ENCODE data around the gene GNAQ.
A peak's percentile ranks its signal among the peaks of the same experiment; 100 is the strongest.

The GNAQ gene

DNA sequence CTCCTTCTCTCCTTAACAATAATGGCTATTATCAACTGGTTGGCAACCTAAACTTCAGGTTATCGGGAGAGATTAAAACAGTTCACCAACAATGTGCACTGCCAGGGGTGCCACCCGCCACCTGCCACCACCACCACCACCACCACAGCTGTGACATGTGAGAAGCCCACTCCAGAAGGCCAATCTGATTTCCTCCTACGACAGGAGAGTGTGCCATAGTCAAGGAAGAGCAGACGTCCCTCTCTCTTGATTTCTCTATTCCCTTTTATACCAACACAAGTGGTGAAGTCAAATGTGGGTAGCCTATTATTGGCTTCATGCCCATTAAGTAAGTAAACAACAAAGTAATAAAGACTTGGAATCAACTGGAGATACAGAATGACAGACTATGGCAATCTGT, 22.4 kb downstream of the GNAQ start:
- ChIA-PET CTCF (no interaction called here), POLR2A (no interaction called here)
- TF ChIP-seq CTCF (IDR thresholded peaks at IDR 0.05; ENCODE audit: control extremely low read depth, extremely low read depth, low read depth, missing control alignments) = no peak
- no peak for DNase-seq (ENCODE audit: extremely low spot score)

- POLR2A ChIA-PET = no interaction called here
- CTCF ChIA-PET = interaction anchor here (1.3 kb wide), 1 partner anchor 12 kb away, joined by 4 read pairs; no protein-coding TSS in a partner anchor
- TF ChIP-seq CTCF (IDR thresholded peaks at IDR 0.05; ENCODE audit: control extremely low read depth, extremely low read depth, low read depth, missing control alignments) = no peak
Observed at GRCh38 chr9:78006734-78007133, 24.9 kb downstream of the GNAQ start.

DNA sequence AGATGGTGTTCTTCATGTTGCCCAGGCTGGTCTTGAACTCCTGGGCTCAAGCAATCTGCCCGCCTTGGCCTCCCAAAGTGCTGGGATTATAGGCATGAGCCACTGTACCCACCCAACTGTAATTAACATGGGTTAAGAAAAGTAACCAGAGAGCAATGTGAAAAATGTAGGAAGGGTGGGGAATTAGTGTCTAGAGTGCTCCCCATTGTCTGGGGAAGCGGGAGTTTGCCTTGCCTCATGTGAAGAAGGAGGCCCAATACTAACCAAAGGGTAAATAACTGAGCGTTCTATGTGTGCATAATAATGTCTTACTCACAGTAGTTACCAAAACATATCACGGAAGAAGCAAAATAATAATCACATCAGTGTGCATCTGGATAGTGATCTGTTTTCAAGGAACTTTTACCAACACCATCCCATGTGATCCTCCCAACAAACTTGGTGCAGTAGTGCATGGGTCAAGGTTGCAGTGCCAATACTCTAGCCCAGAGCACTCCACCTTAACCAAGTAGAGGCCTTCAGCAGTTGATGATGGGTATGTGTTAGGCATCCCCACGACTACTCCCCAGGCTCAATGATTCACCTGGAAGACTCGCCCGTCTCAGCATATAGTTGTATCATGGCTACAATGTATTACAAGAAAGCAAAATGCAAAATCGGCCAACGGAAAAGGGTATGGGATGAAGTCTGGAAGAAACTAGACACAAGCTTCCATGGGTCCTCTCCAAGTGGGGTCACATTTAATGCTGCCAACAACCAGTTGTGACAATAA, 26.2 kb downstream of the GNAQ start:
- ChIA-PET POLR2A (no interaction called here), CTCF (no interaction called here)
- TF ChIP-seq CTCF (IDR thresholded peaks at IDR 0.05; ENCODE audit: control extremely low read depth, extremely low read depth, low read depth, missing control alignments) = no peak
- no peak for DNase-seq (ENCODE audit: extremely low spot score)

More at GRCh38 chr9:78006734-78007133, 24.9 kb downstream of the GNAQ start:
- no peak for DNase-seq (ENCODE audit: extremely low spot score)

- ChIA-PET POLR2A (no interaction called here), CTCF (interaction anchor here (1.2 kb wide), 1 partner anchor 253 kb away, joined by 3 read pairs; no protein-coding TSS in a partner anchor)
- no peak for DNase-seq (ENCODE audit: extremely low spot score)
- TF ChIP-seq CTCF (IDR thresholded peaks at IDR 0.05; ENCODE audit: control extremely low read depth, extremely low read depth, low read depth, missing control alignments) = peak; percentile 7
Observed at GRCh38 chr9:78004478-78005229, 27.0 kb downstream of the GNAQ start.

- POLR2A ChIA-PET = no interaction called here
- DNase-seq (ENCODE audit: extremely low spot score) = no peak
- CTCF ChIA-PET = interaction anchor here (1.2 to 1.8 kb wide), 2 partner anchors 27 to 253 kb away, joined by 3 to 4 read pairs; no protein-coding TSS in a partner anchor
Observed at GRCh38 chr9:78003730-78004129, 27.9 kb downstream of the GNAQ start.

More at GRCh38 chr9:78003730-78004129, 27.9 kb downstream of the GNAQ start:
- TF ChIP-seq CTCF (IDR thresholded peaks at IDR 0.05; ENCODE audit: control extremely low read depth, extremely low read depth, low read depth, missing control alignments) = no peak

Measured in GM10248 (cell line).